Esophagus muscularis mucosa (tissue), 3 donors: ENCODE results near the gene MB21D2.

ENCODE experiments used
- CTCF ChIP-seq, 3 experiments: fragments of 200-600 bp in 2 of 3; fragments of 450-650 bp in 1 of 3; sonication (generic) in 2 of 3; IDR thresholded peaks; one replicate each; pipeline ENCODE4 v1.5.1; 2017 to 2019; ENCODE audit warnings: antibody characterized with exemption in 3 of 3, mild to moderate bottlenecking in 2 of 3, moderate library complexity in 1 of 3
- EP300 ChIP-seq: sonication (generic); formaldehyde crosslinking; IDR thresholded peaks from one replicate; pipeline ENCODE4 v1.6.1; 2017; ENCODE audit warnings: antibody characterized with exemption

DNA sequence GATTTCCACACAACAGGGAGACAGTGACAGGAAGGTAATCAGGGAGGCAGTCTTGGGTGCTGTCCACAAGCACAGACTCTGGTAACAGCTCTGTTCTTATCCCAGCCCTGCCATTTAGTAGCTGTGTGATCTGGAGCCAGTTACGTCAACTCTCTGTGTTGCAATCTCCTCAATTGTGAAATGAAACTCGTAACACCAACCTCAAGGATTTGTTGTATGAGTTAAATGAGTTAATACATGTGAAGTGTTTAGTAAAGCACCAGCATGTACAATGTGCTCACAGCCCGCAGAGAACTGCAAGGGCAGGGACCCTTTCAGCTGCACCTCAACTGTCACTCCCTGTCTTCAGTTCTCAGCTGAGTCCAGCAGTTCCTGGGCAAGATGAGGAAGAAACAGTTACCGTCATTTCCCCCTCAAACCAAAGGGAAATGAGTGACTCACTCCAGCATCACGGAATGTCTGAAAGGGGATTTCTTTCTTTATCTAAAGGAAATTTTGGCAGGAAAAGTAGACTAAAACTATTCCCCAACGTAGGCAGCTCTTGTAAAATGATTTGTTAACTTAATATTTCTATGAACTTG lies 39.9 kb upstream of the MB21D2 start:
- no peak for TF ChIP-seq CTCF (IDR thresholded peaks at IDR 0.05)
- no peak for TF ChIP-seq EP300
